DOHH2 (cell line): Measurements from ENCODE around the gene MARCHF6.

Experiments
- H3F3A ChIP-seq: fragments of 200-600 bp; sonication (generic), shearing (Covaris generic); 2 replicates; pipeline ENCODE4 v1.6.0; 2016; ENCODE audit warnings: antibody characterized with exemption, mild to moderate bottlenecking; ENCODE audit not compliant: control insufficient read depth, insufficient read depth
- H3K27ac ChIP-seq: fragments of 200-600 bp; sonication (generic); 2 replicates; pipeline ENCODE4 v1.5.1; 2014; ENCODE audit warnings: low read depth, mild to moderate bottlenecking, low read length, moderate library complexity
- H3K27me3 ChIP-seq: fragments of 200-600 bp; sonication (generic); 2 replicates; pipeline ENCODE4 v1.6.1; 2014; ENCODE audit warnings: mild to moderate bottlenecking, low read length, mixed read lengths; ENCODE audit not compliant: control insufficient read depth
- H3K36me3 ChIP-seq: fragments of 200-600 bp; sonication (generic); 2 replicates; pipeline ENCODE4 v1.6.1; 2014; ENCODE audit warnings: mild to moderate bottlenecking, low read length, moderate library complexity, mixed read lengths; ENCODE audit not compliant: control insufficient read depth
- H3K4me1 ChIP-seq: fragments of 200-600 bp; sonication (generic); 2 replicates; pipeline ENCODE4 v1.6.1; 2014; ENCODE audit warnings: mild to moderate bottlenecking, low read length, mixed read lengths; ENCODE audit not compliant: control insufficient read depth
- H3K4me2 ChIP-seq: fragments of 200-600 bp; sonication (generic); 2 replicates; pipeline ENCODE4 v1.6.0; 2014; ENCODE audit warnings: mild to moderate bottlenecking, low read length, moderate library complexity
- H3K4me3 ChIP-seq: fragments of 200-600 bp; sonication (generic); 2 replicates; pipeline ENCODE4 v1.5.1; 2014; ENCODE audit warnings: mild to moderate bottlenecking, low read length, mixed read lengths
- H3K79me2 ChIP-seq: fragments of 200-600 bp; sonication (generic); 2 replicates; pipeline ENCODE4 v1.6.1; 2014; ENCODE audit warnings: mild to moderate bottlenecking, low read length, mixed read lengths; ENCODE audit not compliant: control insufficient read depth
- H3K9me2 ChIP-seq: fragments of 200-600 bp; sonication (generic); replicated peaks from 2 replicates; pipeline ENCODE4 v1.6.1; 2014; ENCODE audit warnings: mild to moderate bottlenecking, low read length, mixed read lengths; ENCODE audit not compliant: control insufficient read depth
- H3K9me3 ChIP-seq: fragments of 200-600 bp; sonication (generic); 2 replicates; pipeline ENCODE4 v1.6.1; 2014; ENCODE audit warnings: antibody characterized with exemption, low read length, mixed read lengths; ENCODE audit not compliant: control insufficient read depth, insufficient read depth
- H4K20me1 ChIP-seq: fragments of 200-600 bp; sonication (generic); 2 replicates; pipeline ENCODE4 v1.6.0; 2014; ENCODE audit warnings: low read depth, mild to moderate bottlenecking, antibody characterized with exemption, low read length, moderate library complexity; ENCODE audit not compliant: control insufficient read depth, insufficient read depth
- EZH2phosphoT487 ChIP-seq: fragments of 200-600 bp; sonication (generic); IDR thresholded peaks from 2 replicates; pipeline ENCODE4 v1.6.1; 2017; ENCODE audit warnings: borderline replicate concordance, mild to moderate bottlenecking, antibody characterized with exemption, low read length, moderate library complexity, mixed read lengths
- TF ChIP-seq, protein P1 (sequence below): fragments of 200-600 bp; sonication (generic); IDR thresholded peaks from one replicate; pipeline ENCODE4 v1.5.1; 2014; ENCODE audit warnings: antibody characterized with exemption, mild to moderate bottlenecking, low read depth, low read length; ENCODE audit not compliant: poor library complexity, severe bottlenecking

The MARCHF6 gene

DNA sequence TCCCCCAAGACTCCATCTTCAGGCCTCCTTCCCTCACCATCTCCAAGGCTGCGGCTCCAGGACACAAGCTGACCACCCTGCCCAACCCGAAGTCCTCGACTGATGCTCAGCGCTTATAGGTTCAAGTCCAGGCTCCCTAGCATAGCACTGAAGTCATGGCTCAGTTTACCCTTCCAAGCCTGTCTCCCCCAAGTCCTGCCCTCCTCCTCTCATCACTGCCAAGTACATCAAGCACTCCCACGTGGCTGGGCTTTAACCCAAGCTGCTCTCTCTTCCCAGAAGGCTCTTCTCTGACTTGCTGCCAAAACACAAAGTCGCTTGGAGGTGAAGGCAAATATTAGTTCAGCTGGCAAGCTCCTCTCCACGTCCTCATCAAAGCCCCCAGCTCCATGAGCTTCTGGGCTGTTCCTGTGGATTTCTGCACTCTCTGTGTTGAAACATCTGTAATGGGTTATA is 22.1 kb upstream of the MARCHF6 start:
- no peaks in the 10 kb centered on the region for H3K9me2 ChIP-seq
- no peaks in the 10 kb centered on the region for H3K79me2 ChIP-seq
- H3K4me1 ChIP-seq: peaks cover 5% of the 10 kb centered on the region
- no peaks in the 10 kb centered on the region for H3K9me3 ChIP-seq
- no peak overlapping the region for H3K27ac ChIP-seq
- H4K20me1 ChIP-seq: no peaks in the 10 kb centered on the region
- no peak overlapping the region for H3K4me3 ChIP-seq
- TF ChIP-seq, protein P1, sequence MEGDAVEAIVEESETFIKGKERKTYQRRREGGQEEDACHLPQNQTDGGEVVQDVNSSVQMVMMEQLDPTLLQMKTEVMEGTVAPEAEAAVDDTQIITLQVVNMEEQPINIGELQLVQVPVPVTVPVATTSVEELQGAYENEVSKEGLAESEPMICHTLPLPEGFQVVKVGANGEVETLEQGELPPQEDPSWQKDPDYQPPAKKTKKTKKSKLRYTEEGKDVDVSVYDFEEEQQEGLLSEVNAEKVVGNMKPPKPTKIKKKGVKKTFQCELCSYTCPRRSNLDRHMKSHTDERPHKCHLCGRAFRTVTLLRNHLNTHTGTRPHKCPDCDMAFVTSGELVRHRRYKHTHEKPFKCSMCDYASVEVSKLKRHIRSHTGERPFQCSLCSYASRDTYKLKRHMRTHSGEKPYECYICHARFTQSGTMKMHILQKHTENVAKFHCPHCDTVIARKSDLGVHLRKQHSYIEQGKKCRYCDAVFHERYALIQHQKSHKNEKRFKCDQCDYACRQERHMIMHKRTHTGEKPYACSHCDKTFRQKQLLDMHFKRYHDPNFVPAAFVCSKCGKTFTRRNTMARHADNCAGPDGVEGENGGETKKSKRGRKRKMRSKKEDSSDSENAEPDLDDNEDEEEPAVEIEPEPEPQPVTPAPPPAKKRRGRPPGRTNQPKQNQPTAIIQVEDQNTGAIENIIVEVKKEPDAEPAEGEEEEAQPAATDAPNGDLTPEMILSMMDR: no peak
- TF ChIP-seq EZH2phosphoT487: no peak
- H3K27me3 ChIP-seq: peaks cover 53% of the 10 kb centered on the region
- H3F3A ChIP-seq: no peaks in the 10 kb centered on the region
- H3K4me2 ChIP-seq: no peak overlapping the region
- no peaks in the 10 kb centered on the region for H3K36me3 ChIP-seq

GRCh38 chr5:10332301-10332700 is 21.2 kb upstream of the MARCHF6 start:
- Histone ChIP-seq H3K79me2 (no peaks in the 10 kb centered on the region), H3K27ac (no peak overlapping the region), H3K9me2 (no peaks in the 10 kb centered on the region), H3F3A (no peaks in the 10 kb centered on the region), H3K36me3 (no peaks in the 10 kb centered on the region), H3K9me3 (no peaks in the 10 kb centered on the region), H3K4me3 (no peak overlapping the region), H3K4me2 (no peak overlapping the region), H3K27me3 (peaks cover 53% of the 10 kb centered on the region), H4K20me1 (no peaks in the 10 kb centered on the region), H3K4me1 (peaks cover 5% of the 10 kb centered on the region)
- TF ChIP-seq, protein P1: no peak
- TF ChIP-seq EZH2phosphoT487: no peak

DNA sequence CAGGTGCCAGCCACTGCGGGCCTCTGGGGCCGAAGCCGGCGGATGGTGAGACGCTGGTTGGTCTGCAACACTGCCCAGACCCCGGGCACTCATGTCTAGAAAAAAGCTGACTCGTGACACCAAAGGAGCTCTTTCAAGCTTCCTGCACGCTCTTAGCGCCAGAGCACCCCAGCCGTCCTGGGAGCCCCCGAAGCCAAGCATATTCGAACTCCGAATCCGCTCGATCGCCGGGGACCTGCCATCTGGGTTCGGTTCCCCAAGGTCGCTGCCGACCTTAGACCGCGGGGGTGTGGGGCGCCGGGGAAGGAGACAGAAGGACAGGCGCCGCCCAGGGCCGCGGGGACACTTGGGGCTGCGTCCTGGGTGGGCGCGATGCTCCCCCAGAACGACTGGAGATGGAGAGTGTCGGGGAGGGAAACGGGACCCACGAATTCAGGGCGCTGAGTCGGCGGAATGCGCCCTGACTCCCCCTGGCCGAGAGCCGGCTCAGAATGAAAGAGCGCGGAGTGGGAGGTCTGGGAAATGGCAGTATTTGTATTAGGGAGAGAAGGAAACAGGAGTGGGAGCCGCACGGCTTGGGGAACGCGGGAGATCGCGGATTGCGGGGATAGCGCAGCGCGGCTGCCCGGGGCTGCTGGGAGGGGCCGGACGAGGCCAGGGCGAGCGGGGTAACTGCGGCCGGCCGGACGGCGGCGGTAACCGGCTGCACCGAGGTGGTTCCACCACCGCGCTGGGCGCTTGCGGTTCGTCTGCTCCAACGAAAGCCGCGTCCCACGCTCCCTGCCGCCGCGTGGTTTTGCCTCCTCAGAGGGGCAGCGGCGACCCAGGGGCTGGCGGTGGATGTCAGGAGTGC is 20.1 kb upstream of the MARCHF6 start:
- Histone ChIP-seq H3K9me3 (no peaks in the 10 kb centered on the region), H3F3A (no peaks in the 10 kb centered on the region), H3K36me3 (no peaks in the 10 kb centered on the region), H3K4me3 (peak overlapping the region; percentile 53), H3K4me2 (peak overlapping the region; percentile 51), H3K27me3 (peaks cover 50% of the 10 kb centered on the region), H4K20me1 (no peaks in the 10 kb centered on the region), H3K4me1 (peaks cover 5% of the 10 kb centered on the region), H3K9me2 (no peaks in the 10 kb centered on the region), H3K27ac (no peak overlapping the region), H3K79me2 (no peaks in the 10 kb centered on the region)
- TF ChIP-seq, protein P1: no peak
- TF ChIP-seq EZH2phosphoT487: peak; percentile 31; the same call in 1 of the 2 replicates
